Tibial nerve (tissue), 4 donors: ENCODE results near the gene SYK. TPM values are rescaled to one million over a fixed set of nuclear protein-coding genes. Genes with fewer than 3 reads are reported as not detected.

Experiments used
- DNase-seq, 2 donors: peaks; one replicate each; pipeline ENCODE4 v3.0.0-alpha.2; 2019; ENCODE audit warnings: low spot score in 2 of 2
- H3K27ac ChIP-seq, 4 donors: fragments of 200-600 bp; sonication (generic) in 3 of 4; one replicate each; pipeline ENCODE4 v1.5.1; 2017 to 2019; ENCODE audit warnings: mild to moderate bottlenecking in 1 of 4
- H3K27me3 ChIP-seq, 2 donors: fragments of 200-600 bp; sonication (generic) in 1 of 2; one replicate each; pipeline versions ENCODE4 v1.5.1 to v1.6.0; 2017 to 2019
- H3K36me3 ChIP-seq, 3 donors: fragments of 200-600 bp; sonication (generic); one replicate each; pipeline ENCODE4 v1.5.1; 2018 to 2019
- H3K4me1 ChIP-seq, 4 donors: fragments of 200-600 bp; sonication (generic) in 3 of 4; one replicate each; pipeline ENCODE4 v1.5.1; 2017 to 2019
- H3K4me3 ChIP-seq, 4 donors: fragments of 200-600 bp; sonication (generic) in 3 of 4; one replicate each; pipeline ENCODE4 v1.5.1; 2017 to 2019; ENCODE audit warnings: mild to moderate bottlenecking in 1 of 4, moderate library complexity in 1 of 4
- H3K9me3 ChIP-seq, 4 donors: fragments of 200-600 bp; sonication (generic) in 3 of 4; one replicate each; pipeline ENCODE4 v1.5.1; 2017 to 2019
- CTCF ChIP-seq, 5 experiments: fragments of 200-600 bp in 3 of 5; fragments of 450-650 bp in 2 of 5; sonication (generic) in 3 of 5; IDR thresholded peaks; one replicate each; pipeline ENCODE4 v1.5.1; 2016 to 2019; ENCODE audit warnings: antibody characterized with exemption in 5 of 5, mild to moderate bottlenecking in 3 of 5, moderate library complexity in 2 of 5
- EP300 ChIP-seq, 2 donors: sonication (generic); formaldehyde crosslinking; IDR thresholded peaks; one replicate each; pipeline ENCODE4 v1.6.1; 2017; ENCODE audit warnings: antibody characterized with exemption in 2 of 2, mild to moderate bottlenecking in 1 of 2
- POLR2A ChIP-seq, 2 donors: fragments of 450-650 bp; IDR thresholded peaks; one replicate each; pipeline ENCODE4 v1.6.1; 2017; ENCODE audit warnings: antibody characterized with exemption in 2 of 2, mild to moderate bottlenecking in 2 of 2, moderate library complexity in 2 of 2
- WGBS, 2 donors: methylation state at CpG; one replicate each; pipeline ENCODE4 v1.1.5; 2018; 5-methylcytosine and 5-hydroxymethylcytosine counted together
- total RNA-seq, 4 donors: library from RNA; depleted of rRNA; stranded (reverse); fragments of >200 nt; gene quantifications; one replicate each; pipeline ENCODE4 v1.1.0, GENCODE V29; 2016

SYK gene
- total RNA-seq, 4 donors from 2014 or later = 8.0 to 20.7 (median 13.2) TPM

- Histone ChIP-seq H3K4me1 (peaks cover 0 to 6% (median 0%) of the 10 kb centered on the region in 4 donors), H3K4me3 (no peak overlapping the region), H3K27me3 (no peaks in the 10 kb centered on the region), H3K36me3 (peaks cover 0 to 7% (median 0%) of the 10 kb centered on the region in 3 donors), H3K27ac (no peak overlapping the region), H3K9me3 (no peaks in the 10 kb centered on the region)
- TF ChIP-seq EP300 (IDR thresholded peaks at IDR 0.05) = no peak
- TF ChIP-seq POLR2A (IDR thresholded peaks at IDR 0.05) = no peak
- TF ChIP-seq CTCF (IDR thresholded peaks at IDR 0.05) = no peak
- WGBS, 2 donors = 74 to 78% methylated on average over 8 of the region's 8 CpGs
- DNase-seq = no peak
Observed at GRCh38 chr9:90854637-90855175, 53.1 kb downstream of the SYK start.

- Histone ChIP-seq H3K36me3 (peaks cover 0 to 4% (median 0%) of the 10 kb centered on the region in 3 donors), H3K4me3 (no peak overlapping the region), H3K9me3 (no peaks in the 10 kb centered on the region), H3K27me3 (no peaks in the 10 kb centered on the region), H3K27ac (no peak overlapping the region), H3K4me1 (peaks cover 0 to 6% (median 0%) of the 10 kb centered on the region in 4 donors)
- TF ChIP-seq EP300 (IDR thresholded peaks at IDR 0.05) = no peak
- TF ChIP-seq POLR2A (IDR thresholded peaks at IDR 0.05) = no peak
- no peak for TF ChIP-seq CTCF (IDR thresholded peaks at IDR 0.05)
- DNase-seq = no peak
- 72 to 79% methylated on average over 5 of the region's 5 CpGs for WGBS, 2 donors
Observed at GRCh38 chr9:90855208-90855902, 53.7 kb downstream of the SYK start.

GRCh38 chr9:90857091-90857490, 55.5 kb downstream of the SYK start:
- TF ChIP-seq EP300 (IDR thresholded peaks at IDR 0.05) = no peak
- TF ChIP-seq CTCF (IDR thresholded peaks at IDR 0.05) = no peak
- no peak for TF ChIP-seq POLR2A (IDR thresholded peaks at IDR 0.05)
- H3K27me3 ChIP-seq = no peaks in the 10 kb centered on the region
- no peak overlapping the region for H3K4me3 ChIP-seq
- no peaks in the 10 kb centered on the region for H3K9me3 ChIP-seq
- DNase-seq = no peak
- no peak overlapping the region for H3K27ac ChIP-seq
- H3K36me3 ChIP-seq = peaks cover 0 to 8% (median 0%) of the 10 kb centered on the region in 3 donors
- peaks cover 0 to 4% (median 0%) of the 10 kb centered on the region in 4 donors for H3K4me1 ChIP-seq
- 85 to 86% methylated on average over 6 of the region's 6 CpGs for WGBS, 2 donors

- no peaks in the 10 kb centered on the region for H3K27me3 ChIP-seq
- H3K9me3 ChIP-seq = no peaks in the 10 kb centered on the region
- H3K36me3 ChIP-seq = peaks cover 0 to 7% (median 0%) of the 10 kb centered on the region in 3 donors
- no peak for DNase-seq
- no peak overlapping the region for H3K4me3 ChIP-seq
- no peaks in the 10 kb centered on the region for H3K4me1 ChIP-seq
- WGBS, 2 donors = 80 to 90% methylated on average over 4 to 5 of the region's 5 CpGs
- H3K27ac ChIP-seq = no peak overlapping the region
- TF ChIP-seq EP300 (IDR thresholded peaks at IDR 0.05) (no peak), CTCF (IDR thresholded peaks at IDR 0.05) (no peak), POLR2A (IDR thresholded peaks at IDR 0.05) (no peak)
Observed at GRCh38 chr9:90857855-90858254, 56.2 kb downstream of the SYK start.

- no peak overlapping the region for H3K27ac ChIP-seq
- H3K4me1 ChIP-seq = no peaks in the 10 kb centered on the region
- 68 to 85% methylated on average over 4 of the region's 4 CpGs for WGBS, 2 donors
- H3K9me3 ChIP-seq = no peaks in the 10 kb centered on the region
- peaks cover 0 to 11% (median 0%) of the 10 kb centered on the region in 3 donors for H3K36me3 ChIP-seq
- no peak overlapping the region for H3K4me3 ChIP-seq
- TF ChIP-seq EP300 (IDR thresholded peaks at IDR 0.05) (no peak), CTCF (IDR thresholded peaks at IDR 0.05) (no peak), POLR2A (IDR thresholded peaks at IDR 0.05) (no peak)
- no peaks in the 10 kb centered on the region for H3K27me3 ChIP-seq
- DNase-seq = no peak
Observed at GRCh38 chr9:90858457-90858901, 56.9 kb downstream of the SYK start.
